ENCODE data around the gene ADAM12.

Gene ADAM12

GRCh38 chr10:126090443-126090842 lies 297.8 kb downstream of the ADAM12 start:
- DNase-seq, result no peak

GRCh38 chr10:126087796-126088505 lies 300.3 kb downstream of the ADAM12 start:
- no CpG with 5 or more reads among the region's 11 CpGs for WGBS (ENCODE audit: extremely low coverage, insufficient coverage, insufficient read length)

More at GRCh38 chr10:126090443-126090842, 297.8 kb downstream of the ADAM12 start:
- Histone ChIP-seq H3K4me2 (ENCODE audit: low read length) (no peak overlapping the region), H2AFZ (ENCODE audit: insufficient read depth, low read length, poor library complexity) (no peak overlapping the region), H3K9ac (ENCODE audit: low read length) (no peak overlapping the region), H3K9me3 (ENCODE audit: insufficient read depth, low read depth, low read length) (no peaks in the 10 kb centered on the region), H3K4ac (ENCODE audit: low read depth, low read length) (no peak overlapping the region), H3K23ac (ENCODE audit: low read length) (no peak overlapping the region), H3K14ac (ENCODE audit: low read length) (no peak overlapping the region), H3K4me3 (ENCODE audit: low read depth, low read length) (no peak overlapping the region), H3K4me1 (ENCODE audit: control insufficient read depth in 1 of 2, insufficient read depth in 2 of 2, low read length in 2 of 2) (peaks cover 2% of the 10 kb centered on the region in 2 experiments), H3K18ac (ENCODE audit: low read length) (no peak overlapping the region), H2BK5ac (ENCODE audit: low read depth, low read length, poor library complexity) (no peak overlapping the region), H2BK120ac (ENCODE audit: insufficient read depth, low read length, poor library complexity) (no peak overlapping the region), H3K79me2 (ENCODE audit: control insufficient read depth, insufficient read depth, low read length, poor library complexity) (no peaks in the 10 kb centered on the region), H3K27me3 (ENCODE audit: insufficient read depth, low read length) (no peaks in the 10 kb centered on the region), H4K91ac (ENCODE audit: low read depth, low read length) (no peak overlapping the region), H3K36me3 (ENCODE audit: control insufficient read depth in 1 of 2, insufficient read depth in 2 of 2, low read length in 2 of 2) (no peaks in the 10 kb centered on the region), H3K27ac (ENCODE audit: low read depth, low read length) (no peak overlapping the region), H2AK5ac (ENCODE audit: low read length) (no peak overlapping the region), H4K8ac (ENCODE audit: low read depth, low read length) (no peak overlapping the region), H4K12ac (ENCODE audit: low read depth, low read length) (no peak overlapping the region), H2BK12ac (ENCODE audit: low read length) (no peak overlapping the region), H3K79me1 (ENCODE audit: low read length) (no peaks in the 10 kb centered on the region)
- no CpG with 5 or more reads among the region's 1 CpG for WGBS (ENCODE audit: extremely low coverage, insufficient coverage, insufficient read length)

GRCh38 chr10:126087153-126087680 lies 301.1 kb downstream of the ADAM12 start:
- H3K4ac ChIP-seq (ENCODE audit: low read depth, low read length), result no peak overlapping the region
- DNase-seq, result no peak
- no peak overlapping the region for H3K9ac ChIP-seq (ENCODE audit: low read length)
- H3K4me2 ChIP-seq (ENCODE audit: low read length), result no peak overlapping the region
- no peak overlapping the region for H3K23ac ChIP-seq (ENCODE audit: low read length)
- no peak overlapping the region for H2BK120ac ChIP-seq (ENCODE audit: insufficient read depth, low read length, poor library complexity)
- no peak overlapping the region for H2AK5ac ChIP-seq (ENCODE audit: low read length)
- no peak overlapping the region for H2BK5ac ChIP-seq (ENCODE audit: low read depth, low read length, poor library complexity)
- H3K79me2 ChIP-seq (ENCODE audit: control insufficient read depth, insufficient read depth, low read length, poor library complexity), result no peaks in the 10 kb centered on the region
- H3K27ac ChIP-seq (ENCODE audit: low read depth, low read length), result no peak overlapping the region
- H3K4me1 ChIP-seq (ENCODE audit: control insufficient read depth in 1 of 2, insufficient read depth in 2 of 2, low read length in 2 of 2), result peaks cover 0 to 3% of the 10 kb centered on the region in 2 experiments
- H4K12ac ChIP-seq (ENCODE audit: low read depth, low read length), result no peak overlapping the region
- no peak overlapping the region for H3K14ac ChIP-seq (ENCODE audit: low read length)
- no peak overlapping the region for H3K18ac ChIP-seq (ENCODE audit: low read length)
- no peak overlapping the region for H4K91ac ChIP-seq (ENCODE audit: low read depth, low read length)
- no peaks in the 10 kb centered on the region for H3K36me3 ChIP-seq (ENCODE audit: control insufficient read depth in 1 of 2, insufficient read depth in 2 of 2, low read length in 2 of 2)
- no peaks in the 10 kb centered on the region for H3K9me3 ChIP-seq (ENCODE audit: insufficient read depth, low read depth, low read length)
- no peaks in the 10 kb centered on the region for H3K27me3 ChIP-seq (ENCODE audit: insufficient read depth, low read length)
- no peak overlapping the region for H4K8ac ChIP-seq (ENCODE audit: low read depth, low read length)
- H3K4me3 ChIP-seq (ENCODE audit: low read depth, low read length), result no peak overlapping the region
- no CpG with 5 or more reads among the region's 4 CpGs for WGBS (ENCODE audit: extremely low coverage, insufficient coverage, insufficient read length)
- no peak overlapping the region for H2BK12ac ChIP-seq (ENCODE audit: low read length)
- no peaks in the 10 kb centered on the region for H3K79me1 ChIP-seq (ENCODE audit: low read length)
- no peak overlapping the region for H2AFZ ChIP-seq (ENCODE audit: insufficient read depth, low read length, poor library complexity)

More at GRCh38 chr10:126087796-126088505, 300.3 kb downstream of the ADAM12 start:
- Histone ChIP-seq H2BK5ac (ENCODE audit: low read depth, low read length, poor library complexity) (no peak overlapping the region), H3K79me1 (ENCODE audit: low read length) (no peaks in the 10 kb centered on the region), H2BK120ac (ENCODE audit: insufficient read depth, low read length, poor library complexity) (no peak overlapping the region), H3K36me3 (ENCODE audit: control insufficient read depth in 1 of 2, insufficient read depth in 2 of 2, low read length in 2 of 2) (no peaks in the 10 kb centered on the region), H4K12ac (ENCODE audit: low read depth, low read length) (no peak overlapping the region), H3K79me2 (ENCODE audit: control insufficient read depth, insufficient read depth, low read length, poor library complexity) (no peaks in the 10 kb centered on the region), H2AK5ac (ENCODE audit: low read length) (no peak overlapping the region), H3K9me3 (ENCODE audit: insufficient read depth, low read depth, low read length) (no peaks in the 10 kb centered on the region), H4K8ac (ENCODE audit: low read depth, low read length) (no peak overlapping the region), H4K91ac (ENCODE audit: low read depth, low read length) (no peak overlapping the region), H3K4me2 (ENCODE audit: low read length) (no peak overlapping the region), H3K9ac (ENCODE audit: low read length) (no peak overlapping the region), H3K4ac (ENCODE audit: low read depth, low read length) (no peak overlapping the region), H3K27me3 (ENCODE audit: insufficient read depth, low read length) (no peaks in the 10 kb centered on the region), H3K14ac (ENCODE audit: low read length) (no peak overlapping the region), H2BK12ac (ENCODE audit: low read length) (no peak overlapping the region), H3K4me3 (ENCODE audit: low read depth, low read length) (no peak overlapping the region), H3K27ac (ENCODE audit: low read depth, low read length) (no peak overlapping the region), H3K18ac (ENCODE audit: low read length) (no peak overlapping the region), H3K4me1 (ENCODE audit: control insufficient read depth in 1 of 2, insufficient read depth in 2 of 2, low read length in 2 of 2) (peaks cover 2 to 5% of the 10 kb centered on the region in 2 experiments), H2AFZ (ENCODE audit: insufficient read depth, low read length, poor library complexity) (no peak overlapping the region), H3K23ac (ENCODE audit: low read length) (no peak overlapping the region)
- DNase-seq, result peak; percentile 27 to 36

- Histone ChIP-seq H3K36me3 (ENCODE audit: control insufficient read depth in 1 of 2, insufficient read depth in 2 of 2, low read length in 2 of 2) (no peaks in the 10 kb centered on the region), H3K4me1 (ENCODE audit: control insufficient read depth in 1 of 2, insufficient read depth in 2 of 2, low read length in 2 of 2) (peaks cover 0 to 3% of the 10 kb centered on the region in 2 experiments), H2BK5ac (ENCODE audit: low read depth, low read length, poor library complexity) (no peak overlapping the region), H3K14ac (ENCODE audit: low read length) (no peak overlapping the region), H3K27ac (ENCODE audit: low read depth, low read length) (no peak overlapping the region), H3K4ac (ENCODE audit: low read depth, low read length) (no peak overlapping the region), H2BK120ac (ENCODE audit: insufficient read depth, low read length, poor library complexity) (no peak overlapping the region), H4K8ac (ENCODE audit: low read depth, low read length) (no peak overlapping the region), H3K9ac (ENCODE audit: low read length) (no peak overlapping the region), H3K27me3 (ENCODE audit: insufficient read depth, low read length) (no peaks in the 10 kb centered on the region), H2AFZ (ENCODE audit: insufficient read depth, low read length, poor library complexity) (no peak overlapping the region), H3K9me3 (ENCODE audit: insufficient read depth, low read depth, low read length) (no peaks in the 10 kb centered on the region), H4K12ac (ENCODE audit: low read depth, low read length) (no peak overlapping the region), H3K79me1 (ENCODE audit: low read length) (no peaks in the 10 kb centered on the region), H3K23ac (ENCODE audit: low read length) (no peak overlapping the region), H3K4me2 (ENCODE audit: low read length) (no peak overlapping the region), H2BK12ac (ENCODE audit: low read length) (no peak overlapping the region), H4K91ac (ENCODE audit: low read depth, low read length) (no peak overlapping the region), H3K4me3 (ENCODE audit: low read depth, low read length) (no peak overlapping the region), H3K79me2 (ENCODE audit: control insufficient read depth, insufficient read depth, low read length, poor library complexity) (no peaks in the 10 kb centered on the region), H3K18ac (ENCODE audit: low read length) (no peak overlapping the region), H2AK5ac (ENCODE audit: low read length) (no peak overlapping the region)
- no CpG with 5 or more reads among the region's 1 CpG for WGBS (ENCODE audit: extremely low coverage, insufficient coverage, insufficient read length)
- no peak for DNase-seq
Measured at GRCh38 chr10:126085806-126086205, 302.5 kb downstream of the ADAM12 start.

All from trophoblast cell (in vitro differentiated cells and primary cell).